Gastrocnemius medialis (tissue), 4 donors: Measurements from ENCODE around the gene SUCLG2. TPM values are rescaled to one million over a fixed set of nuclear protein-coding genes. Genes with fewer than 3 reads are reported as not detected.

ENCODE experiments used
- ATAC-seq, 2 donors: fragments of 150-250 bp; one replicate each; pipeline ENCODE4 v1.9.1; 2016
- DNase-seq, 2 donors: peaks; one replicate each; pipeline ENCODE4 v3.0.0-alpha.2; 2019
- H3K27ac ChIP-seq, 4 donors: fragments of 200-600 bp; sonication (generic); 1 replicate in 1 of 4; 2 replicates in 3 of 4; pipeline ENCODE4 v1.5.1; 2016 to 2018; ENCODE audit warnings: mild to moderate bottlenecking in 2 of 4, moderate library complexity in 1 of 4
- H3K27me3 ChIP-seq, 3 donors: fragments of 200-600 bp; sonication (generic) in 2 of 3; 1 replicate in 1 of 3; 2 replicates in 2 of 3; pipeline versions ENCODE4 v1.5.1 to v1.6.0; 2016 to 2019; ENCODE audit warnings: mild to moderate bottlenecking in 1 of 3, moderate library complexity in 1 of 3
- H3K36me3 ChIP-seq, 2 donors: fragments of 200-600 bp; sonication (generic) in 1 of 2; one replicate each; pipeline ENCODE4 v1.5.1; 2017 to 2018
- H3K4me1 ChIP-seq, 2 donors: fragments of 200-600 bp; sonication (generic) in 1 of 2; one replicate each; pipeline ENCODE4 v1.5.1; 2016 to 2017; ENCODE audit warnings: mild to moderate bottlenecking in 2 of 2
- H3K4me3 ChIP-seq, 4 donors: fragments of 200-600 bp; sonication (generic) in 3 of 4; 1 replicate in 1 of 4; 2 replicates in 3 of 4; pipeline ENCODE4 v1.5.1; 2016 to 2019; ENCODE audit warnings: mild to moderate bottlenecking in 2 of 4
- H3K9me3 ChIP-seq, 3 donors: fragments of 200-600 bp; sonication (generic) in 2 of 3; 1 replicate in 1 of 3; 2 replicates in 2 of 3; pipeline ENCODE4 v1.5.1; 2016 to 2019
- CTCF ChIP-seq, 5 experiments: fragments of 450-650 bp in 3 of 5; fragments of 200-600 bp in 2 of 5; sonication (generic) in 2 of 5; IDR thresholded peaks in 4 of 5; conservative IDR thresholded peaks in 1 of 5; 1 replicate in 4 of 5; 2 replicates in 1 of 5; pipeline ENCODE4 v1.5.1; 2016 to 2019; ENCODE audit warnings: antibody characterized with exemption in 5 of 5, mild to moderate bottlenecking in 3 of 5, moderate library complexity in 3 of 5
- POLR2A ChIP-seq, 2 donors: fragments of 450-650 bp; IDR thresholded peaks; one replicate each; pipeline ENCODE4 v1.6.1; 2017; ENCODE audit warnings: antibody characterized with exemption in 2 of 2, mild to moderate bottlenecking in 2 of 2, moderate library complexity in 2 of 2
- in situ Hi-C, 4 donors: fragments of 200-750 bp; cut with MboI; loops; one replicate each; pipeline versions ENCODE4 v1.15.0 to v1.8.0; 2017; ENCODE audit warnings: low sequenced_read_pairs in 4 of 4
- intact Hi-C: fragments of 100-400 bp; cut with DNase I; formaldehyde crosslinking; loops from one replicate; pipeline ENCODE4 v1.15.1; 2023; ENCODE audit warnings: low total_unique reads
- total RNA-seq, 4 donors: library from RNA; depleted of rRNA; stranded (reverse); fragments of >200 nt; gene quantifications; one replicate each; pipeline versions ENCODE4 v1.1.0 to v1.2.3, GENCODE V29; 2016

SUCLG2 gene
- total RNA-seq, 4 donors from 2014 or later = 64.3 to 106 (median 73.2) TPM

- ATAC-seq = no peak
- in situ Hi-C loops = no loop called here
- Histone ChIP-seq H3K36me3 (no peaks in the 10 kb centered on the region), H3K4me1 (no peaks in the 10 kb centered on the region), H3K9me3 (no peaks in the 10 kb centered on the region), H3K4me3 (no peak overlapping the region), H3K27me3 (no peaks in the 10 kb centered on the region), H3K27ac (no peak overlapping the region)
- DNase-seq = no peak
- intact Hi-C loops = no loop called here
- no peak for TF ChIP-seq CTCF (IDR thresholded peaks at IDR 0.05 in 4 of 5, conservative IDR thresholded peaks at IDR 0.05 in 1 of 5)
- no peak for TF ChIP-seq POLR2A (IDR thresholded peaks at IDR 0.05)
These were observed 193.4 kb downstream of the SUCLG2 start for GRCh38 chr3:67460841-67461510.

GRCh38 chr3:67459796-67460195 is 194.6 kb downstream of the SUCLG2 start:
- intact Hi-C loops = no loop called here
- H3K4me3 ChIP-seq = no peak overlapping the region
- ATAC-seq (no peak), DNase-seq (no peak)
- H3K27ac ChIP-seq = no peak overlapping the region
- H3K9me3 ChIP-seq = no peaks in the 10 kb centered on the region
- no peaks in the 10 kb centered on the region for H3K36me3 ChIP-seq
- H3K4me1 ChIP-seq = no peaks in the 10 kb centered on the region
- in situ Hi-C loops = no loop called here
- no peaks in the 10 kb centered on the region for H3K27me3 ChIP-seq
- no peak for TF ChIP-seq POLR2A (IDR thresholded peaks at IDR 0.05)
- no peak for TF ChIP-seq CTCF (IDR thresholded peaks at IDR 0.05 in 4 of 5, conservative IDR thresholded peaks at IDR 0.05 in 1 of 5)

GRCh38 chr3:67458896-67459530 is 195.4 kb downstream of the SUCLG2 start:
- Histone ChIP-seq H3K9me3 (no peaks in the 10 kb centered on the region), H3K27ac (no peak overlapping the region), H3K4me3 (no peak overlapping the region), H3K4me1 (peaks cover 0 to under 1% of the 10 kb centered on the region in 2 donors), H3K36me3 (no peaks in the 10 kb centered on the region), H3K27me3 (no peaks in the 10 kb centered on the region)
- intact Hi-C loops = no loop called here
- in situ Hi-C loops = no loop called here
- TF ChIP-seq CTCF (IDR thresholded peaks at IDR 0.05 in 4 of 5, conservative IDR thresholded peaks at IDR 0.05 in 1 of 5) (no peak), POLR2A (IDR thresholded peaks at IDR 0.05) (no peak)
- no peak for ATAC-seq
- no peak for DNase-seq

GRCh38 chr3:67458408-67458807 is 196.0 kb downstream of the SUCLG2 start:
- in situ Hi-C loops = no loop called here
- intact Hi-C loops = no loop called here
- H3K36me3 ChIP-seq = no peaks in the 10 kb centered on the region
- H3K9me3 ChIP-seq = no peaks in the 10 kb centered on the region
- no peak overlapping the region for H3K27ac ChIP-seq
- H3K4me1 ChIP-seq = peaks cover 0 to 7% of the 10 kb centered on the region in 2 donors
- TF ChIP-seq POLR2A (IDR thresholded peaks at IDR 0.05) (no peak), CTCF (IDR thresholded peaks at IDR 0.05 in 4 of 5, conservative IDR thresholded peaks at IDR 0.05 in 1 of 5) (no peak)
- DNase-seq (no peak), ATAC-seq (no peak)
- H3K4me3 ChIP-seq = no peak overlapping the region
- H3K27me3 ChIP-seq = no peaks in the 10 kb centered on the region
